Gastroesophageal sphincter (tissue), 4 donors: ENCODE results near the gene CBX8. TPM values are rescaled to one million over a fixed set of nuclear protein-coding genes. Genes with fewer than 3 reads are reported as not detected.

ENCODE experiments used
- ATAC-seq: fragments of 150-250 bp; one replicate; pipeline ENCODE4 v1.9.1; 2016; ENCODE audit warnings: mild to moderate bottlenecking, moderate library complexity
- H3K27ac ChIP-seq, 4 donors: fragments of 200-600 bp; sonication (generic) in 3 of 4; 1 replicate in 3 of 4; 2 replicates in 1 of 4; pipeline ENCODE4 v1.5.1; 2016 to 2019
- H3K27me3 ChIP-seq: fragments of 200-600 bp; sonication (generic); one replicate; pipeline ENCODE4 v1.5.1; 2019
- H3K36me3 ChIP-seq, 2 donors: fragments of 200-600 bp; sonication (generic); one replicate each; pipeline ENCODE4 v1.5.1; 2019; ENCODE audit warnings: control low read depth in 1 of 2
- H3K4me1 ChIP-seq, 3 donors: fragments of 200-600 bp; sonication (generic); 1 replicate in 2 of 3; 2 replicates in 1 of 3; pipeline ENCODE4 v1.5.1; 2016 to 2019; ENCODE audit warnings: control low read depth in 2 of 3
- H3K4me3 ChIP-seq, 2 donors: fragments of 200-600 bp; sonication (generic); one replicate each; pipeline ENCODE4 v1.5.1; 2019; ENCODE audit warnings: mild to moderate bottlenecking in 1 of 2, moderate library complexity in 1 of 2
- H3K9me3 ChIP-seq, 3 donors: fragments of 200-600 bp; sonication (generic); one replicate each; pipeline ENCODE4 v1.5.1; 2017 to 2019; ENCODE audit warnings: control low read depth in 2 of 3
- CTCF ChIP-seq, 4 experiments: fragments of 200-600 bp in 2 of 4; fragments of 450-650 bp in 2 of 4; sonication (generic) in 1 of 4; IDR thresholded peaks; one replicate each; pipeline ENCODE4 v1.5.1; 2017 to 2019; ENCODE audit warnings: antibody characterized with exemption in 4 of 4, mild to moderate bottlenecking in 2 of 4, moderate library complexity in 2 of 4
- EP300 ChIP-seq: sonication (generic); formaldehyde crosslinking; IDR thresholded peaks from one replicate; pipeline ENCODE4 v1.6.1; 2017; ENCODE audit warnings: antibody characterized with exemption, mild to moderate bottlenecking
- POLR2A ChIP-seq, 2 donors: fragments of 450-650 bp; IDR thresholded peaks; one replicate each; pipeline ENCODE4 v1.6.1; 2017; ENCODE audit warnings: antibody characterized with exemption in 2 of 2, mild to moderate bottlenecking in 2 of 2, moderate library complexity in 1 of 2
- POLR2AphosphoS5 ChIP-seq: sonication (generic); formaldehyde crosslinking; IDR thresholded peaks from one replicate; pipeline ENCODE4 v1.6.1; 2017; ENCODE audit warnings: antibody characterized with exemption
- WGBS, 2 donors: methylation state at CpG; one replicate each; pipeline ENCODE4 v1.1.5; 2018; ENCODE audit warnings: low coverage in 1 of 2; 5-methylcytosine and 5-hydroxymethylcytosine counted together
- total RNA-seq, 4 donors: library from RNA; depleted of rRNA; stranded (reverse); fragments of >200 nt; gene quantifications; one replicate each; pipeline ENCODE4 v1.1.0, GENCODE V29; 2016

Gene CBX8
- total RNA-seq, 4 donors from 2014 or later: 0.40 to 10.6 (median 3.9) TPM

GRCh38 chr17:79832218-79833109 is 35.6 kb upstream of the CBX8 start:
- WGBS, 2 donors: 100% methylated on average over 1 of the region's 72 CpGs; no CpG with 5 or more reads in 1 of the 2 donors
- ATAC-seq: peak; percentile 28
- TF ChIP-seq POLR2A (IDR thresholded peaks at IDR 0.05): no peak
- TF ChIP-seq CTCF (IDR thresholded peaks at IDR 0.05): no peak
- no peak for TF ChIP-seq POLR2AphosphoS5
- peak overlapping the region in 3 of 4 donors; percentile 25 to 66 (median 54) for H3K27ac ChIP-seq
- H3K4me1 ChIP-seq: peaks cover 5 to 56% (median 27%) of the 10 kb centered on the region in 3 donors
- H3K27me3 ChIP-seq: peaks cover 4% of the 10 kb centered on the region
- H3K36me3 ChIP-seq: peaks cover 0 to 28% of the 10 kb centered on the region in 2 donors
- no peaks in the 10 kb centered on the region for H3K9me3 ChIP-seq
- peak overlapping the region in 1 of 2 donors; percentile 43 for H3K4me3 ChIP-seq

GRCh38 chr17:79831265-79832217 is 34.7 kb upstream of the CBX8 start:
- no peaks in the 10 kb centered on the region for H3K9me3 ChIP-seq
- H3K27ac ChIP-seq: peak overlapping the region in 3 of 4 donors; percentile 25 to 66 (median 54)
- peak overlapping the region in 1 of 2 donors; percentile 43 for H3K4me3 ChIP-seq
- 5% methylated on average over 3 of the region's 33 CpGs; no CpG with 5 or more reads in 1 of the 2 donors for WGBS, 2 donors
- peak; percentile 65 for ATAC-seq
- no peak for TF ChIP-seq POLR2AphosphoS5
- peaks cover 5 to 47% (median 19%) of the 10 kb centered on the region in 3 donors for H3K4me1 ChIP-seq
- H3K27me3 ChIP-seq: peaks cover 13% of the 10 kb centered on the region
- peaks cover 0 to 28% of the 10 kb centered on the region in 2 donors for H3K36me3 ChIP-seq

GRCh38 chr17:79830763-79831264 is 33.9 kb upstream of the CBX8 start:
- H3K27me3 ChIP-seq: peaks cover 20% of the 10 kb centered on the region
- H3K36me3 ChIP-seq: peaks cover 0 to 28% of the 10 kb centered on the region in 2 donors
- no peak overlapping the region for H3K4me3 ChIP-seq
- ATAC-seq: no peak
- TF ChIP-seq POLR2A (IDR thresholded peaks at IDR 0.05) (no peak), CTCF (IDR thresholded peaks at IDR 0.05) (no peak), POLR2AphosphoS5 (no peak), EP300 (no peak)
- no peak overlapping the region for H3K27ac ChIP-seq
- WGBS, 2 donors: 80 to 90% methylated on average over 2 of the region's 8 CpGs
- H3K9me3 ChIP-seq: no peaks in the 10 kb centered on the region
- H3K4me1 ChIP-seq: peaks cover 5 to 46% (median 19%) of the 10 kb centered on the region in 3 donors

- WGBS, 2 donors: no CpG with 5 or more reads among the region's 8 CpGs
- peaks cover 25% of the 10 kb centered on the region for H3K27me3 ChIP-seq
- H3K9me3 ChIP-seq: no peaks in the 10 kb centered on the region
- H3K4me1 ChIP-seq: peaks cover 5 to 41% (median 19%) of the 10 kb centered on the region in 3 donors
- ATAC-seq: no peak
- TF ChIP-seq POLR2AphosphoS5 (no peak), POLR2A (IDR thresholded peaks at IDR 0.05) (no peak), EP300 (no peak), CTCF (IDR thresholded peaks at IDR 0.05) (no peak)
- no peak overlapping the region for H3K4me3 ChIP-seq
- peaks cover 0 to 25% of the 10 kb centered on the region in 2 donors for H3K36me3 ChIP-seq
- H3K27ac ChIP-seq: no peak overlapping the region
These were observed 33.4 kb upstream of the CBX8 start for GRCh38 chr17:79830303-79830702.

- 14 to 70% methylated on average over 1 to 2 of the region's 2 CpGs for WGBS, 2 donors
- Histone ChIP-seq H3K27ac (no peak overlapping the region), H3K27me3 (peaks cover 31% of the 10 kb centered on the region), H3K36me3 (peaks cover 0 to 16% of the 10 kb centered on the region in 2 donors), H3K4me3 (no peak overlapping the region), H3K9me3 (no peaks in the 10 kb centered on the region), H3K4me1 (peaks cover 5 to 39% (median 19%) of the 10 kb centered on the region in 3 donors)
- TF ChIP-seq EP300: no peak
- no peak for TF ChIP-seq POLR2A (IDR thresholded peaks at IDR 0.05)
- no peak for TF ChIP-seq CTCF (IDR thresholded peaks at IDR 0.05)
- no peak for TF ChIP-seq POLR2AphosphoS5
- no peak for ATAC-seq
These were observed 32.6 kb upstream of the CBX8 start for GRCh38 chr17:79829457-79829856.
